ENCODE results near the gene FUT8. TPM values are rescaled to one million over a fixed set of nuclear protein-coding genes. Genes with fewer than 3 reads are reported as not detected.

FUT8 gene
- total RNA-seq, 1 donor from 2014 or later = 18.1 TPM

- no peak for DNase-seq (ENCODE audit: extremely low read depth, low read depth, low spot score)
These were observed 136.9 kb downstream of the FUT8 start for GRCh38 chr14:65549429-65549828.

GRCh38 chr14:65550779-65551643 lies 138.5 kb downstream of the FUT8 start:
- no peak for DNase-seq (ENCODE audit: extremely low read depth, low read depth, low spot score)

GRCh38 chr14:65552724-65553123 lies 140.2 kb downstream of the FUT8 start:
- DNase-seq (ENCODE audit: extremely low read depth, low read depth, low spot score) = no peak

GRCh38 chr14:65554837-65555236 lies 142.3 kb downstream of the FUT8 start:
- DNase-seq (ENCODE audit: extremely low read depth, low read depth, low spot score) = no peak

- DNase-seq (ENCODE audit: extremely low read depth, low read depth, low spot score) = no peak
These were observed 142.8 kb downstream of the FUT8 start for GRCh38 chr14:65555358-65555757.

- no peak for DNase-seq (ENCODE audit: extremely low read depth, low read depth, low spot score)
These were observed 145.8 kb downstream of the FUT8 start for GRCh38 chr14:65558363-65558762.

- DNase-seq (ENCODE audit: extremely low read depth, low read depth, low spot score) = no peak
These were observed 148.0 kb downstream of the FUT8 start for GRCh38 chr14:65560340-65561027.

- no peak for DNase-seq (ENCODE audit: extremely low read depth, low read depth, low spot score)
These were observed 151.8 kb downstream of the FUT8 start for GRCh38 chr14:65564370-65564769.

- DNase-seq (ENCODE audit: extremely low read depth, low read depth, low spot score) = no peak
These were observed 153.4 kb downstream of the FUT8 start for GRCh38 chr14:65565948-65566347.

- no peak for DNase-seq (ENCODE audit: extremely low read depth, low read depth, low spot score)
These were observed 154.4 kb downstream of the FUT8 start for GRCh38 chr14:65566820-65567522.

- DNase-seq (ENCODE audit: extremely low read depth, low read depth, low spot score) = no peak
These were observed 162.1 kb downstream of the FUT8 start for GRCh38 chr14:65574611-65575010.

GRCh38 chr14:65575389-65575788 lies 162.9 kb downstream of the FUT8 start:
- DNase-seq (ENCODE audit: extremely low read depth, low read depth, low spot score) = no peak

GRCh38 chr14:65580973-65581372 lies 168.4 kb downstream of the FUT8 start:
- DNase-seq (ENCODE audit: extremely low read depth, low read depth, low spot score) = no peak

- DNase-seq (ENCODE audit: extremely low read depth, low read depth, low spot score) = no peak
These were observed 168.8 kb downstream of the FUT8 start for GRCh38 chr14:65581378-65581777.

- DNase-seq (ENCODE audit: extremely low read depth, low read depth, low spot score) = no peak
These were observed 169.3 kb downstream of the FUT8 start for GRCh38 chr14:65581799-65582198.

GRCh38 chr14:65585216-65585615 lies 172.7 kb downstream of the FUT8 start:
- no peak for DNase-seq (ENCODE audit: extremely low read depth, low read depth, low spot score)

GRCh38 chr14:65588426-65589140 lies 176.1 kb downstream of the FUT8 start:
- DNase-seq (ENCODE audit: extremely low read depth, low read depth, low spot score) = no peak

- DNase-seq (ENCODE audit: extremely low read depth, low read depth, low spot score) = no peak
These were observed 181.8 kb downstream of the FUT8 start for GRCh38 chr14:65594153-65594881.

- DNase-seq (ENCODE audit: extremely low read depth, low read depth, low spot score) = no peak
These were observed 182.3 kb downstream of the FUT8 start for GRCh38 chr14:65594882-65595237.

- no peak for DNase-seq (ENCODE audit: extremely low read depth, low read depth, low spot score)
These were observed 186.8 kb downstream of the FUT8 start for GRCh38 chr14:65599375-65599774.
